K562 (cell line): ENCODE measurements around the gene CCDC77. TPM values are rescaled to one million over a fixed set of nuclear protein-coding genes. Genes with fewer than 3 reads are reported as not detected.
"Not testable (repeated sequence)": the region's sequence is repeated elsewhere in the genome, so short reads cannot be mapped to it uniquely, and the experiment has no call there.

ENCODE experiments used
- ATAC-seq: fragments of 200-7000 bp; cut with Tn5 transposase; 3 replicates; pipeline ENCODE4 v1.9.1; 2020; ENCODE audit warnings: moderate library complexity
- BruUV-seq: library from RNA; stranded (reverse); fragments of 400-500 nt; replicated peaks from 2 replicates; lab custom pipeline; 2021; lab: Mats Ljungman, UMichigan
- CTCF ChIA-PET: fragments of 300-600 bp; formaldehyde crosslinking; extraction: SDS; loops from one replicate; lab custom pipeline; 2021; ENCODE audit warnings: low intra/inter-chr PET ratio; lab: Yijun Ruan, JAX
- POLR2A ChIA-PET: fragments of 300-600, 350-650 bp; sonication (Branson Sonifier 250); formaldehyde crosslinking; extraction: SDS; loops from one replicate; lab custom pipeline; 2021; ENCODE audit warnings: antibody characterized with exemption, inconsistent platforms; lab: Yijun Ruan, JAX
- DNase-seq, 4 experiments: peaks; one replicate each; pipeline versions ENCODE4 v3.0.0 to v3.0.0-alpha.2; 2011 to 2018; ENCODE audit warnings: low spot score in 3 of 4, mixed read lengths in 3 of 4; ENCODE audit errors: extremely low read depth in 1 of 4
- FAIRE-seq: peaks from 2 replicates; lab custom pipeline; 2011; peaks lifted over from hg19 to GRCh38; lab: Jason Lieb, UNC
- H2AFZ ChIP-seq: 2 replicates; pipeline ENCODE4 v1.6.0; 2011; ENCODE audit warnings: low read depth, low read length, control low read depth, inconsistent platforms
- H3K27ac ChIP-seq: fragments of 200-600 bp; 3 replicates; pipeline ENCODE4 v1.8.0; 2011; ENCODE audit warnings: low read depth, mild to moderate bottlenecking, control low read depth, inconsistent platforms, low read length, moderate library complexity, mixed read lengths; ENCODE audit errors: extremely low read depth
- H3K27me3 ChIP-seq, 2 experiments: fragments of 300-600 bp in 1 of 2; 2 replicates in 1 of 2; 3 replicates in 1 of 2; pipeline versions ENCODE4 v1.6.0 to v1.8.0; 2011; ENCODE audit warnings: inconsistent platforms in 2 of 2, low read length in 2 of 2, mild to moderate bottlenecking in 1 of 2, mixed read lengths in 1 of 2, moderate library complexity in 1 of 2; ENCODE audit not compliant: control insufficient read depth in 2 of 2, insufficient read depth in 2 of 2
- H3K36me3 ChIP-seq: fragments of 300-600 bp; 3 replicates; pipeline ENCODE4 v1.8.0; 2011; ENCODE audit warnings: mild to moderate bottlenecking, low read length, inconsistent platforms; ENCODE audit not compliant: control insufficient read depth, insufficient read depth
- H3K4me1 ChIP-seq, 2 experiments: fragments of 200-600 bp in 1 of 2; replicated peaks in 1 of 2; 2 replicates in 1 of 2; 3 replicates in 1 of 2; pipeline versions ENCODE4 v1.5.1 to v1.8.0; 2011; ENCODE audit warnings: inconsistent platforms in 2 of 2, low read length in 2 of 2, mild to moderate bottlenecking in 1 of 2, mixed read lengths in 1 of 2, moderate library complexity in 1 of 2; ENCODE audit not compliant: control insufficient read depth in 2 of 2, insufficient read depth in 2 of 2
- H3K4me2 ChIP-seq: 2 replicates; pipeline ENCODE4 v1.6.1; 2011; ENCODE audit warnings: low read length, control low read depth, inconsistent platforms, mixed read lengths; ENCODE audit not compliant: insufficient read depth
- H3K4me3 ChIP-seq: fragments of 200-600 bp; sonication (generic), shearing (Covaris generic); 2 replicates; pipeline ENCODE4 v1.5.1; 2016; ENCODE audit warnings: control low read depth, inconsistent platforms
- H3K79me2 ChIP-seq: fragments of 200-600 bp; 3 replicates; pipeline ENCODE4 v1.8.0; 2011; ENCODE audit warnings: low read length, inconsistent platforms; ENCODE audit not compliant: control insufficient read depth, insufficient read depth
- H3K9ac ChIP-seq, 2 experiments: 2 replicates each; pipeline versions ENCODE4 v1.6.0 to v1.6.1; 2011; ENCODE audit warnings: low read depth in 2 of 2, low read length in 2 of 2, control low read depth in 1 of 2, inconsistent platforms in 1 of 2, mild to moderate bottlenecking in 1 of 2, mixed read lengths in 1 of 2; ENCODE audit not compliant: insufficient read depth in 1 of 2
- H3K9me1 ChIP-seq: one replicate; pipeline ENCODE4 v1.6.0; 2011; ENCODE audit warnings: inconsistent platforms, mild to moderate bottlenecking, low read length, moderate library complexity; ENCODE audit not compliant: control insufficient read depth, insufficient read depth
- H3K9me3 ChIP-seq: replicated peaks from 2 replicates; pipeline ENCODE4 v1.5.1; 2011; ENCODE audit warnings: low read depth, low read length, inconsistent platforms; ENCODE audit not compliant: control insufficient read depth, insufficient read depth
- H4K20me1 ChIP-seq: replicated peaks from 2 replicates; pipeline ENCODE4 v1.6.1; 2011; ENCODE audit warnings: low read length, inconsistent platforms, mixed read lengths; ENCODE audit not compliant: control insufficient read depth, insufficient read depth
- KLF16 ChIP-seq: IDR thresholded peaks from 2 replicates; pipeline ENCODE4 v1.6.1; 2016; ENCODE audit warnings: antibody characterized with exemption
- NONO ChIP-seq, 2 experiments: fragments of 200-400 bp in 1 of 2; fragments of 450-650 bp in 1 of 2; formaldehyde crosslinking in 1 of 2; IDR thresholded peaks; 2 replicates each; pipeline ENCODE4 v1.6.1; 2017; ENCODE audit warnings: low read depth in 2 of 2, mild to moderate bottlenecking in 2 of 2, moderate library complexity in 2 of 2, low read length in 1 of 2
- RAD21 ChIP-seq, 2 experiments: fragments of 250-450 bp in 1 of 2; fragments of 450-650 bp in 1 of 2; sonication (Bioruptor Pico) in 1 of 2; formaldehyde crosslinking in 1 of 2; IDR thresholded peaks in 1 of 2; conservative IDR thresholded peaks in 1 of 2; 2 replicates each; pipeline versions ENCODE4 v1.4.0 to v1.8.0; 2020 to 2022; ENCODE audit warnings: mild to moderate bottlenecking in 2 of 2, moderate library complexity in 1 of 2
- ZNF121 ChIP-seq: sonication (generic); formaldehyde crosslinking; conservative IDR thresholded peaks from 2 replicates; pipeline ENCODE4 v1.8.0; 2022; ENCODE audit warnings: missing genetic modification reagents
- WGBS: fragments of 100-300 bp; shearing (Covaris generic); methylation state at CpG from one replicate; pipeline ENCODE4 v1.1.6; 2016; ENCODE audit warnings: low coverage, mixed read lengths; ENCODE audit not compliant: insufficient coverage; ENCODE audit errors: missing lambda C conversion rate; 5-methylcytosine and 5-hydroxymethylcytosine counted together
- in situ Hi-C: fragments of 300-500 bp; cut with MboI; formaldehyde crosslinking; loops from 4 replicates; pipeline ENCODE4 v1.15.0; 2018; ENCODE audit warnings: inconsistent platforms, mixed read lengths
- intact Hi-C: fragments of 100-400 bp; cut with micrococcal nuclease; formaldehyde crosslinking; loops from 2 replicates; pipeline ENCODE4 v1.14.2; 2022
- polyA plus RNA-seq, 8 experiments: library from polyadenylated mRNA; depleted of rRNA in 4 of 8; stranded (reverse) in 5 of 8; unstranded in 3 of 8; fragments of >200 nt; fragmentation: Nextera tagmentation in 2 of 8; fragmentation: Illumina TruSeq in 1 of 8; extraction: Ambion mirVana in 2 of 8; extraction: Trizol in 1 of 8; gene quantifications; 2 replicates each; pipeline versions ENCODE4 v1.2.1 to v1.2.3, GENCODE V29; 2011 to 2014; ENCODE audit warnings: inconsistent platforms in 1 of 8, missing spikeins in 1 of 8
- total RNA-seq, 7 experiments: library from RNA; depleted of rRNA in 6 of 7; stranded (reverse); fragments of >200 nt in 6 of 7; fragmentation: Illumina TruSeq in 2 of 7; extraction: Trizol in 2 of 7; gene quantifications; 2 replicates each; pipeline versions ENCODE4 v1.2.1 to v1.2.3, GENCODE V29; 2011 to 2021; ENCODE audit warnings: low replicate concordance in 1 of 7
- TF ChIP-seq, protein P1 (sequence below), 2 experiments: fragments of 450-650 bp; formaldehyde crosslinking in 1 of 2; IDR thresholded peaks; 2 replicates each; pipeline versions ENCODE4 v1.4.0 to v1.6.1; 2014 to 2020; ENCODE audit warnings: mild to moderate bottlenecking in 2 of 2, borderline replicate concordance in 1 of 2, low read depth in 1 of 2

The CCDC77 gene
- total and polyA plus RNA-seq, 9 of the 15 experiments (the other 6 are each of a cell fraction or from before 2014, with no cell fraction given) = 10.5 to 26.5 (median 17.8) TPM

- H3K4me2 ChIP-seq, in situ Hi-C loops, H3K9me1 ChIP-seq, BruUV-seq, H3K9me3 ChIP-seq, H3K9ac ChIP-seq, intact Hi-C loops, H3K27ac ChIP-seq, FAIRE-seq, ATAC-seq, POLR2A ChIA-PET, H3K4me3 ChIP-seq, H3K79me2 ChIP-seq, H4K20me1 ChIP-seq, CTCF ChIA-PET, H2AFZ ChIP-seq, DNase-seq, H3K4me1 ChIP-seq, H3K27me3 ChIP-seq: not testable (repeated sequence)
- 68% methylated on average over 2 of the region's 2 CpGs for WGBS
- H3K36me3 ChIP-seq = peaks cover 40% of the 10 kb centered on the region
- TF ChIP-seq ZNF121 (CRISPR knock-in tag) = 0 out of 2 replicates have a peak, but pooled peaks have one; percentile 20
Observed at GRCh38 chr12:435737-436136, 34.3 kb downstream of the CCDC77 start.

DNA sequence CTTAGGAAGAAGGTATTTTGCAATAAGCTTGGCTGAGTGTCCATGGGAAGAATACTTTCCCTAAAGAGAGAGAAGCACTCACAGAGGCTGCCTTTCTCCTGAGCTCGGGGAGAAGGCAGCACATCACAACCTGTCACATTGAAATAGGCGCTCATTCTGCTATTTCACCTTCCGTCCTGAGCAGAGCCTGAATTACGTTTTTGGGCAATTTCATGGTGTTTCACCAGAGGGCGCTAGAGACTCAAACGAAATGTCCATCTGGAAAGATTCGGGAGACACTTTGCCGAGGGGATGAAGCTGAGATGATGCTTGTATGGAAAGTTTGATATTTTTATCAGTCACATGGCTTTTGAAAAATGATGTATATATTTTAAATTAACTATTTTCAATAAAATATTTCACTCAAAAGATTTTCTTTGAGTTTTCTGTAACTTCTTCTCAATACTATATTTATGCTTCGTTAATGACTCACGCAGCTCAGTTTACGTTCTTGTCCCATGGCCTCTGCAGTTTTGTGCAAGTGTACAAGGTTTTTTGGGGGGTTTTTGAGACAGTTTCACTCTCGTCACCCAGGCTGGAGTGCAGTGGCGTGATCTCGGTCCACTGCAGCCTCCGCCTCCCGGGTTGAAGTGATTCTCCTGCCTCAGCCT lies 40.9 kb downstream of the CCDC77 start:
- H3K27ac ChIP-seq = no peak overlapping the region
- ChIA-PET CTCF (interaction anchor here (0.8 to 4.3 kb wide), 3 partner anchors 9 to 104 kb away, joined by 3 to 32 read pairs (median 7); no protein-coding TSS in a partner anchor), POLR2A (interaction anchor here (0.6 to 0.8 kb wide), 2 partner anchors 41 to 189 kb away, joined by 3 read pairs; partner anchors contain the start of gene CCDC77)
- H3K27me3 ChIP-seq = no peaks in the 10 kb centered on the region
- peaks cover 10% of the 10 kb centered on the region; the same call in 2 of the 3 replicates for H3K36me3 ChIP-seq
- H3K4me1 ChIP-seq = no peaks in the 10 kb centered on the region
- no peak overlapping the region for H3K4me3 ChIP-seq
- intact Hi-C loops = loop anchor here (1.0 kb wide), 1 partner anchor 105 kb away; no protein-coding TSS in a partner anchor
- FAIRE-seq = peak; percentile 92
- peak; percentile 68 for ATAC-seq
- H3K9ac ChIP-seq = no peak overlapping the region
- H3K79me2 ChIP-seq = no peaks in the 10 kb centered on the region
- no peaks in the 10 kb centered on the region for H3K9me1 ChIP-seq
- WGBS = 58% methylated on average over 16 of the region's 16 CpGs
- H3K9me3 ChIP-seq = no peaks in the 10 kb centered on the region
- DNase-seq = peak; percentile 39 to 59 (median 46)
- BruUV-seq = no TSS peak
- no peak overlapping the region for H2AFZ ChIP-seq
- in situ Hi-C loops = no loop called here
- no peaks in the 10 kb centered on the region for H4K20me1 ChIP-seq
- no peak overlapping the region for H3K4me2 ChIP-seq
- TF ChIP-seq, protein P1, sequence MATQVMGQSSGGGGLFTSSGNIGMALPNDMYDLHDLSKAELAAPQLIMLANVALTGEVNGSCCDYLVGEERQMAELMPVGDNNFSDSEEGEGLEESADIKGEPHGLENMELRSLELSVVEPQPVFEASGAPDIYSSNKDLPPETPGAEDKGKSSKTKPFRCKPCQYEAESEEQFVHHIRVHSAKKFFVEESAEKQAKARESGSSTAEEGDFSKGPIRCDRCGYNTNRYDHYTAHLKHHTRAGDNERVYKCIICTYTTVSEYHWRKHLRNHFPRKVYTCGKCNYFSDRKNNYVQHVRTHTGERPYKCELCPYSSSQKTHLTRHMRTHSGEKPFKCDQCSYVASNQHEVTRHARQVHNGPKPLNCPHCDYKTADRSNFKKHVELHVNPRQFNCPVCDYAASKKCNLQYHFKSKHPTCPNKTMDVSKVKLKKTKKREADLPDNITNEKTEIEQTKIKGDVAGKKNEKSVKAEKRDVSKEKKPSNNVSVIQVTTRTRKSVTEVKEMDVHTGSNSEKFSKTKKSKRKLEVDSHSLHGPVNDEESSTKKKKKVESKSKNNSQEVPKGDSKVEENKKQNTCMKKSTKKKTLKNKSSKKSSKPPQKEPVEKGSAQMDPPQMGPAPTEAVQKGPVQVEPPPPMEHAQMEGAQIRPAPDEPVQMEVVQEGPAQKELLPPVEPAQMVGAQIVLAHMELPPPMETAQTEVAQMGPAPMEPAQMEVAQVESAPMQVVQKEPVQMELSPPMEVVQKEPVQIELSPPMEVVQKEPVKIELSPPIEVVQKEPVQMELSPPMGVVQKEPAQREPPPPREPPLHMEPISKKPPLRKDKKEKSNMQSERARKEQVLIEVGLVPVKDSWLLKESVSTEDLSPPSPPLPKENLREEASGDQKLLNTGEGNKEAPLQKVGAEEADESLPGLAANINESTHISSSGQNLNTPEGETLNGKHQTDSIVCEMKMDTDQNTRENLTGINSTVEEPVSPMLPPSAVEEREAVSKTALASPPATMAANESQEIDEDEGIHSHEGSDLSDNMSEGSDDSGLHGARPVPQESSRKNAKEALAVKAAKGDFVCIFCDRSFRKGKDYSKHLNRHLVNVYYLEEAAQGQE (IDR thresholded peaks at IDR 0.05; ENCODE audit: borderline replicate concordance) = peak; percentile 64; the same call in 1 of the 2 replicates
- TF ChIP-seq, protein P1 (CRISPR knock-in tag; IDR thresholded peaks at IDR 0.05; ENCODE audit: low read depth) = no peak
- TF ChIP-seq RAD21 (CRISPR knock-in tag; conservative IDR thresholded peaks at IDR 0.05 in 1 of 2, IDR thresholded peaks at IDR 0.05 in 1 of 2) = peak; percentile 65 to 67
- 0 out of 2 replicates have a peak, but pooled peaks have one; percentile 18 for TF ChIP-seq KLF16
- no peak for TF ChIP-seq NONO (IDR thresholded peaks at IDR 0.05; ENCODE audit: low read depth in 2 of 2, low read length in 1 of 2)
